ENCODE measurements around the gene CD300LF. TPM values are rescaled to one million over a fixed set of nuclear protein-coding genes. Genes with fewer than 3 reads are reported as not detected.

CD300LF gene
- total RNA-seq, 1 experiment from 2014 or later: not detected

DNA sequence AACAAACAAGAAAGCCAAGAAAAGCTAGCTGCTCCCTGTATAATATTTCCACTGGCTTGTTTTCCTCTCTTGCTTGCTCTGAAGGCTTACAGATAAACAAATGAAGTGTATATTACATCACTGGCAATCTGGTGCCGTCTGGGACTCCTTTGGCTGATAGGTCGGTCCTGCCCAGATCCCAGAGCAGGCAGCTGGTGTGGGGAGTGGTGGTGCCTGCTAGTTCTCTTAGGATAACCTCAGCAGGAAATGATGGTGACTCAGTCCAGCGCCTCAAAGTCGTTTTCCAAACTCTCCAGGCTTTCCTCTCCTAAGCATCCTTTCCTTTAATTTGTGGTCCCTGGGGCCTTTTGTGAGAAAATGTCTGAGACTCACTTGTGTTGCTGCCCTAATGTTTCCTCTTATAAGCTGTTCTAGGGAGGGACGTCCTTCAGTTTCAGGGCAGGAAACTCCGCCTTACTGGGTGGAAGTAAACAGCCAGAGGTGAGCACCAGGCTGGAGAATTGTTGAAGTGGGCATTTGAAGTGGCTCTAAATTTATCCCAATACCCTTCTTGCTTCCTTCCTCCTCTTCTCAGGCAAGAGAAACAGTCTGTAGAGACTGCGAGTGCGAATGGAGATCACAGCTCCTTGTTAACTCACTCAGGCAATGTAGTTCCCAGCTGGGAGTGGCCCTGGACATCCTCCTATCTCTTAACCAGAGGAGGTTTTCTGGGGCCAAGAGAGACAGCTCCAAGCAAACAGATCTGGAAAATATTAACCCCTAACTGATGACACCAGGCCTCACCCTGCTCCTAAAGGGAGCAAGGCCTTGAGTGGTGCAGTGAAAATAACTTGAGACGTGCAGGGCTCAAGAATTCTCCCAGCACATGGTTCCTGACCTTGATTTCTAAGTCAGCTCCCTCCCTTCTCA is 34.9 kb downstream of the CD300LF start:
- CTCF ChIA-PET: interaction anchor here (0.5 to 2.9 kb wide), 8 partner anchors 20 to 259 kb away, joined by 3 to 24 read pairs (median 6); partner anchors contain the start of gene RAB37
- POLR2A ChIA-PET: no interaction called here
- ATAC-seq (peak; percentile 84), DNase-seq (ENCODE audit: low spot score) (no peak)
- peaks cover 30% of the 10 kb centered on the region for H3K27me3 Mint-ChIP-seq (ENCODE audit: low read depth)
- H3K9me3 Mint-ChIP-seq: no peaks in the 10 kb centered on the region
- no peak for TF ChIP-seq ETV6 (CRISPR knock-in tag; IDR thresholded peaks at IDR 0.05)
- TF ChIP-seq EMX1 (CRISPR knock-in tag; IDR thresholded peaks at IDR 0.05): no peak
- TF ChIP-seq, protein P1, sequence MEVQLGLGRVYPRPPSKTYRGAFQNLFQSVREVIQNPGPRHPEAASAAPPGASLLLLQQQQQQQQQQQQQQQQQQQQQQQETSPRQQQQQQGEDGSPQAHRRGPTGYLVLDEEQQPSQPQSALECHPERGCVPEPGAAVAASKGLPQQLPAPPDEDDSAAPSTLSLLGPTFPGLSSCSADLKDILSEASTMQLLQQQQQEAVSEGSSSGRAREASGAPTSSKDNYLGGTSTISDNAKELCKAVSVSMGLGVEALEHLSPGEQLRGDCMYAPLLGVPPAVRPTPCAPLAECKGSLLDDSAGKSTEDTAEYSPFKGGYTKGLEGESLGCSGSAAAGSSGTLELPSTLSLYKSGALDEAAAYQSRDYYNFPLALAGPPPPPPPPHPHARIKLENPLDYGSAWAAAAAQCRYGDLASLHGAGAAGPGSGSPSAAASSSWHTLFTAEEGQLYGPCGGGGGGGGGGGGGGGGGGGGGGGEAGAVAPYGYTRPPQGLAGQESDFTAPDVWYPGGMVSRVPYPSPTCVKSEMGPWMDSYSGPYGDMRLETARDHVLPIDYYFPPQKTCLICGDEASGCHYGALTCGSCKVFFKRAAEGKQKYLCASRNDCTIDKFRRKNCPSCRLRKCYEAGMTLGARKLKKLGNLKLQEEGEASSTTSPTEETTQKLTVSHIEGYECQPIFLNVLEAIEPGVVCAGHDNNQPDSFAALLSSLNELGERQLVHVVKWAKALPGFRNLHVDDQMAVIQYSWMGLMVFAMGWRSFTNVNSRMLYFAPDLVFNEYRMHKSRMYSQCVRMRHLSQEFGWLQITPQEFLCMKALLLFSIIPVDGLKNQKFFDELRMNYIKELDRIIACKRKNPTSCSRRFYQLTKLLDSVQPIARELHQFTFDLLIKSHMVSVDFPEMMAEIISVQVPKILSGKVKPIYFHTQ (CRISPR knock-in tag; IDR thresholded peaks at IDR 0.05): no peak
- no peak for TF ChIP-seq CREB1 (CRISPR knock-in tag; IDR thresholded peaks at IDR 0.05)
- TF ChIP-seq, protein P2, sequence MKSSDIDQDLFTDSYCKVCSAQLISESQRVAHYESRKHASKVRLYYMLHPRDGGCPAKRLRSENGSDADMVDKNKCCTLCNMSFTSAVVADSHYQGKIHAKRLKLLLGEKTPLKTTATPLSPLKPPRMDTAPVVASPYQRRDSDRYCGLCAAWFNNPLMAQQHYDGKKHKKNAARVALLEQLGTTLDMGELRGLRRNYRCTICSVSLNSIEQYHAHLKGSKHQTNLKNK (CRISPR knock-in tag; IDR thresholded peaks at IDR 0.05): no peak
- TF ChIP-seq, protein P3, sequence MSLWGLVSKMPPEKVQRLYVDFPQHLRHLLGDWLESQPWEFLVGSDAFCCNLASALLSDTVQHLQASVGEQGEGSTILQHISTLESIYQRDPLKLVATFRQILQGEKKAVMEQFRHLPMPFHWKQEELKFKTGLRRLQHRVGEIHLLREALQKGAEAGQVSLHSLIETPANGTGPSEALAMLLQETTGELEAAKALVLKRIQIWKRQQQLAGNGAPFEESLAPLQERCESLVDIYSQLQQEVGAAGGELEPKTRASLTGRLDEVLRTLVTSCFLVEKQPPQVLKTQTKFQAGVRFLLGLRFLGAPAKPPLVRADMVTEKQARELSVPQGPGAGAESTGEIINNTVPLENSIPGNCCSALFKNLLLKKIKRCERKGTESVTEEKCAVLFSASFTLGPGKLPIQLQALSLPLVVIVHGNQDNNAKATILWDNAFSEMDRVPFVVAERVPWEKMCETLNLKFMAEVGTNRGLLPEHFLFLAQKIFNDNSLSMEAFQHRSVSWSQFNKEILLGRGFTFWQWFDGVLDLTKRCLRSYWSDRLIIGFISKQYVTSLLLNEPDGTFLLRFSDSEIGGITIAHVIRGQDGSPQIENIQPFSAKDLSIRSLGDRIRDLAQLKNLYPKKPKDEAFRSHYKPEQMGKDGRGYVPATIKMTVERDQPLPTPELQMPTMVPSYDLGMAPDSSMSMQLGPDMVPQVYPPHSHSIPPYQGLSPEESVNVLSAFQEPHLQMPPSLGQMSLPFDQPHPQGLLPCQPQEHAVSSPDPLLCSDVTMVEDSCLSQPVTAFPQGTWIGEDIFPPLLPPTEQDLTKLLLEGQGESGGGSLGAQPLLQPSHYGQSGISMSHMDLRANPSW (CRISPR knock-in tag; conservative IDR thresholded peaks at IDR 0.05; ENCODE audit: low read depth): no peak
- no peak for TF ChIP-seq MXD4 (CRISPR knock-in tag; IDR thresholded peaks at IDR 0.05; ENCODE audit: borderline replicate concordance)
- TF ChIP-seq, protein P4, sequence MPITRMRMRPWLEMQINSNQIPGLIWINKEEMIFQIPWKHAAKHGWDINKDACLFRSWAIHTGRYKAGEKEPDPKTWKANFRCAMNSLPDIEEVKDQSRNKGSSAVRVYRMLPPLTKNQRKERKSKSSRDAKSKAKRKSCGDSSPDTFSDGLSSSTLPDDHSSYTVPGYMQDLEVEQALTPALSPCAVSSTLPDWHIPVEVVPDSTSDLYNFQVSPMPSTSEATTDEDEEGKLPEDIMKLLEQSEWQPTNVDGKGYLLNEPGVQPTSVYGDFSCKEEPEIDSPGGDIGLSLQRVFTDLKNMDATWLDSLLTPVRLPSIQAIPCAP (CRISPR knock-in tag; IDR thresholded peaks at IDR 0.05): no peak
- TF ChIP-seq TEAD4 (CRISPR knock-in tag; IDR thresholded peaks at IDR 0.05): no peak
- no peak for TF ChIP-seq NR2C2 (CRISPR knock-in tag; IDR thresholded peaks at IDR 0.05)
- TF ChIP-seq, protein P5, sequence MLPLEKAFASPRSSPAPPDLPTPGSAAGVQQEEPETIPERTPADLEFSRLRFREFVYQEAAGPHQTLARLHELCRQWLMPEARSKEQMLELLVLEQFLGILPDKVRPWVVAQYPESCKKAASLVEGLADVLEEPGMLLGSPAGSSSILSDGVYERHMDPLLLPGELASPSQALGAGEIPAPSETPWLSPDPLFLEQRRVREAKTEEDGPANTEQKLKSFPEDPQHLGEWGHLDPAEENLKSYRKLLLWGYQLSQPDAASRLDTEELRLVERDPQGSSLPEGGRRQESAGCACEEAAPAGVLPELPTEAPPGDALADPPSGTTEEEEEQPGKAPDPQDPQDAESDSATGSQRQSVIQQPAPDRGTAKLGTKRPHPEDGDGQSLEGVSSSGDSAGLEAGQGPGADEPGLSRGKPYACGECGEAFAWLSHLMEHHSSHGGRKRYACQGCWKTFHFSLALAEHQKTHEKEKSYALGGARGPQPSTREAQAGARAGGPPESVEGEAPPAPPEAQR (CRISPR knock-in tag; IDR thresholded peaks at IDR 0.05): no peak
- TF ChIP-seq CREM (CRISPR knock-in tag; IDR thresholded peaks at IDR 0.05): no peak
- TF ChIP-seq GRHL2 (CRISPR knock-in tag; IDR thresholded peaks at IDR 0.05; ENCODE audit: insufficient replicate concordance, severe bottlenecking): no peak
- TF ChIP-seq SP1 (CRISPR knock-in tag; conservative IDR thresholded peaks at IDR 0.05): no peak
- no peaks in the 10 kb centered on the region for H3K36me3 Mint-ChIP-seq
- peaks cover 17% of the 10 kb centered on the region for H3K4me1 Mint-ChIP-seq
- no peak overlapping the region; the same call in 1 of the 2 replicates for H3K27ac Mint-ChIP-seq
- no peak overlapping the region for H3K4me3 Mint-ChIP-seq

DNA sequence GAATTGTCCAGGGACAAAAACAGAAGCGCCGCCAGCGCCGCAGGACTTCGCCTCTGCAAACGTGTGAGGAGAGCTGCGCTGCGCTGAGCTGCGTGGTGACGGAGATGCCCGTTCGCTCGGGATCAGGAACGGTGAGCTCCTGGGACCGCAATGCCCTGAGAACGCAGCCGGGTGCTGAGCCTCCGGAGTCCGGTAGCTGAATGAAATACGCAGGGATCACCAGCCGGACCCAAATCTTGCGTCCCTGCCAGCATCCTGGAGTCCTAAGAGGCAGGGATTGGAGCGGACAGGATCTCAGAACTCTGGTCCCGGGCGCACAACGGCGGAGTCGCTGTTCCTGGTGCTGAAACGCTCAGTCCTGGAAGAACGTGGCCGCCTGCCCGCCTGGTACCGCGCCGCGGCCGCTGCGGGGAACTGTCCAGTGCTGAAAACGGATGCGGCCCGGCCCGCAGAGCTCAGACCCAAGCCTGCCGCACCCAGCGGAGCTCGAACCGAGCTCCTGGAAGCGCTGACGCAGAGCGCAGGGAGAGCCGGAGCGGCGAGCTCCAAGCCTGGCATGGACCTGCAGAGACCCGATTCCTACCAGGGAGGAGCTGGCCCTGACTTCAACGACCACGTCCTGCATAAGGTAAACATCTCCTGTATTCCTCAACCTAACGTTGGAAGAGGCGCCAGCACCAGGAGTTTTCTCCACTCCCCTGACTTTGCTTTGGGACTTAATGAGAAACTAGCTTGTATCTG is 41.5 kb downstream of the CD300LF start:
- H3K4me3 Mint-ChIP-seq: peak overlapping the region; percentile 28
- no peaks in the 10 kb centered on the region for H3K36me3 Mint-ChIP-seq
- CTCF ChIA-PET: interaction anchor here (0.6 to 4.2 kb wide), 20 partner anchors 10 to 375 kb away, joined by 3 to 43 read pairs (median 4); partner anchors contain the start of genes FDXR and RAB37
- H3K27ac Mint-ChIP-seq: no peak overlapping the region
- no peaks in the 10 kb centered on the region for H3K9me3 Mint-ChIP-seq
- H3K4me1 Mint-ChIP-seq: peaks cover 5% of the 10 kb centered on the region
- peak; percentile 97 for DNase-seq (ENCODE audit: low spot score)
- H3K27me3 Mint-ChIP-seq (ENCODE audit: low read depth): peaks cover 76% of the 10 kb centered on the region
- ATAC-seq: peak; percentile 95
- POLR2A ChIA-PET: interaction anchor here (0.7 to 1.2 kb wide), 3 partner anchors 65 to 104 kb away, joined by 3 read pairs; no protein-coding TSS in a partner anchor
- TF ChIP-seq TEAD1 (CRISPR knock-in tag; IDR thresholded peaks at IDR 0.05): peak; percentile 100
- no peak for TF ChIP-seq OVOL2 (CRISPR knock-in tag; IDR thresholded peaks at IDR 0.05; ENCODE audit: borderline replicate concordance)
- TF ChIP-seq ZNF416 (CRISPR knock-in tag; IDR thresholded peaks at IDR 0.05): 0 out of 2 replicates have a peak, but pooled peaks have one; percentile 52
- TF ChIP-seq, protein P6, sequence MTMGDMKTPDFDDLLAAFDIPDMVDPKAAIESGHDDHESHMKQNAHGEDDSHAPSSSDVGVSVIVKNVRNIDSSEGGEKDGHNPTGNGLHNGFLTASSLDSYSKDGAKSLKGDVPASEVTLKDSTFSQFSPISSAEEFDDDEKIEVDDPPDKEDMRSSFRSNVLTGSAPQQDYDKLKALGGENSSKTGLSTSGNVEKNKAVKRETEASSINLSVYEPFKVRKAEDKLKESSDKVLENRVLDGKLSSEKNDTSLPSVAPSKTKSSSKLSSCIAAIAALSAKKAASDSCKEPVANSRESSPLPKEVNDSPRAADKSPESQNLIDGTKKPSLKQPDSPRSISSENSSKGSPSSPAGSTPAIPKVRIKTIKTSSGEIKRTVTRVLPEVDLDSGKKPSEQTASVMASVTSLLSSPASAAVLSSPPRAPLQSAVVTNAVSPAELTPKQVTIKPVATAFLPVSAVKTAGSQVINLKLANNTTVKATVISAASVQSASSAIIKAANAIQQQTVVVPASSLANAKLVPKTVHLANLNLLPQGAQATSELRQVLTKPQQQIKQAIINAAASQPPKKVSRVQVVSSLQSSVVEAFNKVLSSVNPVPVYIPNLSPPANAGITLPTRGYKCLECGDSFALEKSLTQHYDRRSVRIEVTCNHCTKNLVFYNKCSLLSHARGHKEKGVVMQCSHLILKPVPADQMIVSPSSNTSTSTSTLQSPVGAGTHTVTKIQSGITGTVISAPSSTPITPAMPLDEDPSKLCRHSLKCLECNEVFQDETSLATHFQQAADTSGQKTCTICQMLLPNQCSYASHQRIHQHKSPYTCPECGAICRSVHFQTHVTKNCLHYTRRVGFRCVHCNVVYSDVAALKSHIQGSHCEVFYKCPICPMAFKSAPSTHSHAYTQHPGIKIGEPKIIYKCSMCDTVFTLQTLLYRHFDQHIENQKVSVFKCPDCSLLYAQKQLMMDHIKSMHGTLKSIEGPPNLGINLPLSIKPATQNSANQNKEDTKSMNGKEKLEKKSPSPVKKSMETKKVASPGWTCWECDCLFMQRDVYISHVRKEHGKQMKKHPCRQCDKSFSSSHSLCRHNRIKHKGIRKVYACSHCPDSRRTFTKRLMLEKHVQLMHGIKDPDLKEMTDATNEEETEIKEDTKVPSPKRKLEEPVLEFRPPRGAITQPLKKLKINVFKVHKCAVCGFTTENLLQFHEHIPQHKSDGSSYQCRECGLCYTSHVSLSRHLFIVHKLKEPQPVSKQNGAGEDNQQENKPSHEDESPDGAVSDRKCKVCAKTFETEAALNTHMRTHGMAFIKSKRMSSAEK (CRISPR knock-in tag; IDR thresholded peaks at IDR 0.05; ENCODE audit: borderline replicate concordance): 0 out of 2 replicates have a peak, but pooled peaks have one; percentile 79
- peak; percentile 89 for TF ChIP-seq ZNF263 (CRISPR knock-in tag; IDR thresholded peaks at IDR 0.05; ENCODE audit: low read depth)
- peak; percentile 96; the same call in 1 of the 2 replicates for TF ChIP-seq FOXJ3 (CRISPR knock-in tag; IDR thresholded peaks at IDR 0.05; ENCODE audit: borderline replicate concordance)
- TF ChIP-seq ETV6 (CRISPR knock-in tag; IDR thresholded peaks at IDR 0.05): peak; percentile 100
